ENCODE results near the gene ARHGAP23.

Gene ARHGAP23

DNA sequence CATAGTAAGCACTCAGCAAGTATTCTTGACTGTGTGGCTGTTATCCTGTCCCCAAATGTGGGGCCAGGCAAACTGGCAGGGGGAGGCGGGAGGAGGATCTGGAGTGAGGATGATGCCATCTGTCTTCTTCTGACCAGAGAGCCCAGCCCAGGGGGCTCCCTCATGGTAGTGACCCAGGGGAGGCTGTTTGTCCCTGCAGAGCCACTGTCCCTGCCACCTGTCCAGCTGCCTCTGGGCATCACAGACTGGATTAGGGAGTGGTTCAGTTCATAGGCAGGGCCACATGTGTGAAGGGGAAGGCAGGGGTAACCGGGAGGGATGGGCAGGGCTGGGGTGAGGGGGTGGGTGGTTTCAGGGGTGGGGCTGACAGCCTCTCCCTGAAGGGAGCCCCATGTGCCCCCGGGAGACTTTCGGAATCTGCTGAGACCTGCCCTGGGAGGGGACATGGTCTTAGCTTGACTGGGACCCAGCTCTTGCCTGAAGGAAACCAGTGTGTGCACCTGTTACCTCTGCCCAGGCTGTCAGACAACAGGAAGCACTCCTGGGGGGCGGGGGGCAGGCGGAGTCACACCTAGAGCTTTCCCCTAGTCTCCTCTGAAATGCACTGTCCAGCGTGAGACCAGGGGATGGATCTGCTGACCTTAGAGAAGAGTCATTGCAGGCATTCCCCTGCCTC is 15.2 kb downstream of the ARHGAP23 start:
- DNase-seq = no peak

DNA sequence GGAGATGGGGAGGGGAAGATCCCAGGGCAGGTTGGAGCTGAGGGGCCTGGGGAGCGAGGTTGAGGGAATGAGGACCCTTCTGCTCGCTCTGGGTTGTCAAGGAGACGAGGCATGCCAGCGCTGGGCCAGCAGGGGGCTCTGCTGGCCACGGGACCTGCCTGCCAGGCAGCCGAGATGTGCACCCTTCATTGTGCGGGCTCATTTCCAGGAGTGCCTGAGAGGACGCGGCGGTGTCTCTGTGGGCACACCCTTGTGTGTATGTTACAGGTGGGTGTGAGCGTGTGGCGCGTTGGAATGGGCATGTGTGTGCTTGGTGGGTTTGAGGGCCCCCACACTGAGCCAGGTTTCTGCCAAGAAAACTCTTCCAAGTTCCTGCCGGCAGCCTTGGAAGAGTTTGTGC is 15.9 kb downstream of the ARHGAP23 start:
- peak in 11 of 14 donors; percentile 41 to 75 (median 59) for DNase-seq

DNA sequence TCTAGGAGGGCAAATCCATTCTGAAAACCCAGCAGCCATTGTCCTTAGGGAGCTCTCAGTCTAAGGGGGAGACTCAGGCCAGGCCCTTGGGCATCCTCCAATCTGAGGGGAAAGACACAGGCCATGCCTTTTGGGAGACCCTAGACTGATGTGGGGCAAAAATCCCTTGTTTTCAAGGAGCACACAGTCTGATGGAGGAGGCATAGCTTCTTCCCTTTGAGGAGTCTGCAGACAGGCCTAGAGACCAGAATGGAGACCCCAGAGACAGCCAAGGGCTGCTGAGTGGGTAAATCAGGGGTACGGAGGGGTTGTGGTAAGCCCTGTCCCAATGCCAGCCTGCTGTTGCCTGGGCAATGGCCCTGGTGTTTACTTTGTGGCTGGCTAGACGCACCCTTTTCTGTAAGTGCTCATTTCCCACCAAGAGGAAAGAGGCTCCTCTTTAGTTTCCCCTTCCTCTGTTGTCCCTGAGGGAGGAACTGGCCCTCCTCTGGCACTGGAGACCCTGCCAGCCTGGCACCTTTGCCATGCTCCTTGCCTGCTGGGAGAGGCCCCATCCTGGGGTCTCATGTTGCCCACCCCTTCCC is 19.3 kb downstream of the ARHGAP23 start:
- DNase-seq = no peak

DNA sequence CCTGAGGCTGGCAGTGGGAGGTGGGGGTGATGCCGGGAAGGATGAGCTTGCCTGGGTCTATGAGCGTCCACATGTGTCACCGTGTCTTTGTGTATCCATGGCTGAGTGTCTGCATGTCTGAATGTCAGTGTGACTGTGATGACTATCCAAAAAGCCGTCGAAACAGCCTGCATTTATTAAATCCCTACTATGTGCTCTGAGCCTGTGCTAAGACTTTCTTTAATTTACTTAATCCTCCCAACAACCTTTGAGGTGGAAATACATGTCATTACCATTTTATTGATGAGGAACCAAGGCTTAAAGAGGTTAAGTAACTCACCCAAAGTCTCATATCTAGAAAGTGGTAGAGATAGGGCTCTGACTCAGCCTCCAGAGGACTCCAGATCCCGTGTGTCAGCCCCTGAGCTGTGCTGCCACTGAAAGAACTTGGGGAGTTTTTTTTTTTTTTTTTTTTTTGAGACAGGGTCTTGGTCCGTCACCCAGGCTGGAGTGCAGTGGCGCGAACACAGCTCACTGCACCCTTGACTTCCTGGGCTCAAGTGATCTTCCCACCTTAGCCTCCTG is 20.0 kb downstream of the ARHGAP23 start:
- no peak for DNase-seq

DNA sequence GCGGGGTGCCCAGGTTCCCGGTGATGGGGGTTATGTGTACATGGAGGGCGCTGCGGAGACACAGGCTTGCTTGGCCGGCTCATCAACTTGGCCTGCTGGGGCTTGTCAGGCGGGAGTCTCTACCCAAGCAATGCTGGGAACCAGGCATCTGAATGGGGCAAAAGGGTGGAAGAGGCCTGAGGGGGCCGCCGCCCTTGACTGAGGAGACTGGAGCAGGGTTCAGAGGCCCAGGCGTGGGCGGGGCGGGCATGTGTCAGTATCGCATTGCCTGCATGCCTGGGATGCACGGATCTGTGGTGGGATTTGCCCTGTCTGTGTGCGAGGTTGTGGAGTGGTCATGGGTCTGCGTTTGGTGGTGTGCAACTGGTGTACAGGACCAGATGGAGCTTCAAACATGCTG is 21.1 kb downstream of the ARHGAP23 start:
- no peak for DNase-seq

DNA sequence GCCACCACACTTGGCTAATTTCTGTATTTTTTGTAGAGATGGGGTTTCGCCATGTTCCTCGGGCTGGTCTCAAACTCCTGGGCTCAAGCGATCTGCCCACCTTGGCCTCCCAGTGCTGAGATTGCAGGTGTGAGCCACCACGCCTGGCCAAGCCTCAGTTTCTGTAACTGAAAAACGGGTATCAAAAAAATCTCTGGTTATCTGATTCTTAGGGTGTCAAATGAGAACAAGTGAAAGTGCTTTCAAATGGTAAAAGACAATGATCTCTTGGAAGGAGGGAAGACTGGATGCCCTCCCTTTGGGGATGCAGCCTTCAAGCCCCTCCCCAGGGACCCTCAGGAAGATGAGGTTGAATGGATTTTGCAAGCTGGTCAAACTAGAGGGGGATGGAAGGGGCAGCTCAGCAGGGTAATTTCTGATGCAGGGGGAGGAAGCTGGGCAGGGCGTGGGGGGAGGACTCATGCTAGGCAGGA is 22.3 kb downstream of the ARHGAP23 start:
- DNase-seq = no peak

DNA sequence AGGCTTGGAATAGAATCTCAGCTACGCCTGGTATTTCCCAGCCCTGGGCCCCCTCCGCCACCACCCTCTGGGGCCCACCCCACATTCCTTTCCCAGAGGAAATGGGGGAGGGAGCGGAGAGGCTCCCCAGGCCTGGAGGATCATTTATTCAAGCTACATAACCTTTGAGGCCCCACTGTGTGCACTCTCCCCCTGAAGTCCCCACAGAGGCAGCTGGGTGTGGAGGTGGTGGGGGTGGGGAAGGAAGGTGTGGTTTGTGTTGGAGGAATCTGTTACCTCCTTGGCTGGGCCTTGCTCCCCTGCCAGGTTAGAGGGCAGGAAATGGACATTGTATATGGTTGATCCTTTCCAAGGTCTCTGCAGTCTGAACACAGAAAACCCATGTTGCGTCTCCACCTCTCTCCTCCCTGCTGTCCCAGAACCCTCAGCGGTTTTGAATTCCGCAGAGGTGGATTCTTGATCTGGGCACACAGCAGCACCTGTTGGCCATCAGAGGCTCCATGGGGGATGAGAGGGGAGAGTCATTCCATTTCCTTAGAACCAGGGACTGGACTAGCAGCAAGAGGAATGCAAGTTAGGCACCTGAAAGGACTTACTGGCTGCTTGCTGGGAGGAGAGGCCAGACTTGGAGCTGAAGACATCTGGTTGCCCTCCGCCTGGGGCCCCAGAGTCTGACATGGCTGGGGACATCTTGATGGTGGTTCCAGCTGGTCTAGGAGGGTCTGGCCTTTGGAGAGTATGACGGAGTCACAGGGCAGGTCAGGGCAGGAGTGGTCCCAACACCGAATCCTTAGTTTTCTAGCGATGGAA is 23.0 kb downstream of the ARHGAP23 start:
- DNase-seq = no peak

DNA sequence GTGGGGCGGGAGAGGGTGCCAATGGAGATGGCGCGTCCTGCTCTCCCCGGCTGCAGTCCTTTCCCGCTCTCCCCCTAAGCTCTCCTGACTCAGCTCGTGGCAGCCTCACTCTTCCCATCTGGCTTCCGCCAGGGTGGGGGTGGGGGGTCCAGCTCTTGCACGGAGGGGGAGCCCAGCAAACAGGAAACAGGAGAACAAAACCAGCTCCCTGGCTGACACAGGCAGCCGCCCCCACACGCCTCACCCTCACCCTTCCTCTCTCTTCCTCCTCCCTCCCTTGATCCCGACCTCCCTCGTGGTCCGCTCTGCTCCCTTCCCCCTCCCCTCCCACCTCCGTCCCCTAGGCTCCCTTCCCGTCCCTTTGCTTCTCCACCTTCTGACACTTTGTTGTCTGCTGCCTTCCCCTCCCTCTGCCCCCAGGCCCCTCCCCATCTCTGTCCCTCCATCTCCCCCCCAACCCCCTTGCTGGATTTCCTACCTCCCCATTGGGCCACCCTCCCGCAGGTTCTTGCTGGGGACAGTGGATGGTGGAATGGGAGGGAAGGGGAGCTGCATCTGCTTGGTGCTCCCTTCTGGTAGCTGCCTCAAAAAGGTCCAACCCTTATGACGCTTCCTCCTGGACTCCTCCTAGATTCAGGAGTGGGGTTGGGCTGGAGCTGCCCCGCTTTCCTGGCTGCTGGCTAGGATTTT is 23.7 kb downstream of the ARHGAP23 start:
- peak in 5 of 14 donors; percentile 9 to 83 (median 36) for DNase-seq

DNA sequence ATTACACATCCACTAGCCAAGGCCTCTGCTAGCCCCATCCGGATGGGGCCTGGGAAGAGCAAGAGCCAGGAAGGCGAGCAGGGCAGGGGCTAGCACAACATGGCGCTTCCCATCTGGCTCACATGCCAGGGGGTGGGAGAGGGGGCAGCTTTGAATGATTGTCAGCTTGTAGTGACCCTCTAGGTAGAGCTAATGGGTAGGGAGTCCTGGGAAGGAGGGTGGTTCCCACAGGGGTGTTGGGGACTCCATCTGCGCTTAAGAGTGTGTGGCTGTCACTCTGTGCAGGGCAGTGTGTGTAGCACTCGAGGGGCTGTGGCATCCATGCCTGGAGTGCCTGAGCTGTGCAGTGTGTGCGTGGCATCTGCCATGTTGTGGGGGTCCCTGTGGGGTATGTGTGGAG is 24.5 kb downstream of the ARHGAP23 start:
- no peak for DNase-seq

DNA sequence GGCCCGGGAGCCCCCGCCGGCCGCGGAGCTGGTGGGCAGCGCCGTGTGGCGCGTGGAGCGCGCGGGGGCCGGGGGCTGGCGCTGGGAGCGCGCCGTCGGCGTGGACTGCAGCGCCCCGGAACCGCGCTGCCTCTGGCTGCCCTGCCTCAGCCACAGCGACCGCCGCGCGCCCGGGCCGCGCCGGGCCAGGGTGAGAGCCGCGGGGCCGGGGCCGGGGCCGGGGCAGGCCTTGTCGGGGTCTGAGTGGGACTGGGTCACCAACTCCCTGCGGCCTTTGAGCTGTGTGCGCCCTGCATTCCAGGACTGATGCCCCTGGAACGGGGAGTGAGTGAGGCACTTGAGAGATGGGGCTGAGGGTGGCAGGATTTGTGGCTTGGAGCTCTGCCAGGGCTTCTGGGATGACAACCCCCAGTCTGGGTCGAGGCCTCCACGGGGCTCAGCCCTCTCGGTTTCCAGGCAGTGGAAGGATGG is 25.7 kb downstream of the ARHGAP23 start:
- peak in 2 of 14 donors; percentile 74 to 76 for DNase-seq

DNA sequence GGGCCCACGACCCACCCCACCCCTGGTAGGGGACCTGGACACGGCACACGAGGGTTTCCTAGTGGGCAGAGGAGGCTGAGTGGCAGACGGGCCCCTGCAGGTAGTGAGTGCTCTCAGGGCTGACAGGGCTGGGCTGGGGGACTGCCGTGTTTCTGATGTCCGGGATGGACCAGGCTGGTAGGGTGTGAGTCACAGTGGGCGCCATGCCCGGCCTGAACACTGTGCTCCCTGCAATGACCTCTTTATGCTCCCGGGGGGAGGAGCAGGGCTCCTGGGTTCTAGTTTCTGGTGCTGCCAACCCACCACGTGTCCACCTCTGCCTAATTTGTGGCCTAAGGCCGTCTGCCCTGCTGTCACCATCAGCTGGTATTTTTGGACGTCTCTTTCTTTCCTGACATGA is 26.3 kb downstream of the ARHGAP23 start:
- peak in 12 of 14 donors; percentile 66 to 98 (median 85) for DNase-seq

DNA sequence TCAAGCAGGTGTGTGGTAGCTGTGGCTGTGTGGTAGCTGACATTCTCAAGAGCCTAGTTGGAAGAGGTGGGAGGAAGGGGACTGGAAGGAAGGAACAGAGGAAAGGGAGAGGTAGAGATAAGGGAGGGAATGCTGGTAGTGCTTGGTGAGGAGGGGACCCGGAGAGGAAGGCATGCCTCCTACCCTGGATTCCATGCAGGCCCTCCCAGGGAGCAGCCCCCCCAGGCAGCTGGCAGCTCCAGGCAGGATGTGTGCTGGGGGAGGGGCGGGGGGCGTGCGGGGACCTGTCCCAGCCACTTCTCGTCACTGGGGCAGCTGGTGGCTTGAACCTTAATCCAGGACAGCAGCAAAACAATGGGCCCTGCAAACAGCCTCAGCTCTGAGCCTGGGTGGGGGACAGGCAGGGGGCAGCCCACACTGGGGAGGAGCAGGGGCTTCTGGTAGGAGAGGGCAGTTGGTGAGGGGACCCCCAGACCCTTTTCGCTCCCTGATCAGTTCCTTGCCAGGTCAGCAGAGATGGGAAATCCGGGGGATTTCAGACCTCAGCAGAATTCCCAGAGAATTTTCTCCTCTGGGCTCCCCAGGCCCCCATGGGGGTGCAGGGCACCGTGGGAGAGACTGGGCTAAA is 27.1 kb downstream of the ARHGAP23 start:
- peak in 1 of 14 donors; percentile 46 for DNase-seq

DNA sequence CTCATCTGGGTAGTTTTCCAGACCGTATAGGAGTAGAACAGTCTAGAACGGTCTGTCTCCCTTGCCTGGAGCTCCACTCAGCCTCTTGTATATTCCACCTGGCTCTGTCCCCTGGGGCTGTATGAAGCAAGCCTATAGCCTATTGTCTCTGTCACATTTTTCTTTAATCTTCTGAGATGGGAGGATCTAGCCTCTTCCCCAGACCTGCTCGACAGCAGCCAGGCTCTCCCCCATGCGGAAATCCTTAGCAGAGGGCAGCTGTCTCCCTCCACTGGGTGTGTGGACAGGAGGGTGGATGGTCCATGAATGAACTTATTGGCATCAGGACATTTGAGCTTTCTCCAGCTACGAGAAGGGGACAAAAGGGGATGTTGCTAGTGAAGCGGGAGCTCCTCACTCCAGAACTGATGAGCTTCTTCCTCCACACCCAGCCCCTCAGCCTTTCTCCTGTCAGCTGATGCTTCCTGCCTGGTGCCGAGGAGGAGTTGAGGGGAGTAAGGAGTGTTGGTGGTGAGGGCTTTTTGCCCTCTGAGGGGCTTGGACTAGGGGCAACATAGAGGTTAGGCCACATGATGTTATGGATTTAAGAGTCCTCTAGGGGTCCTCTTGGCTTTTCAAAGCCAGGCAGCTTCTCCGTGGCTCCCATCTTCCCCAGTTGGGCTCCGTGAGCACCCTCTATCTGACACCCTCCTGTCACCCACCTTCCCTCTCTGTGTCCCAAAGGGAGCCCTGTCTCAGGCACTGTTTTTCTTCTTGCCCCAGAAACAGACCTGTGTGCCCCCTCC is 28.0 kb downstream of the ARHGAP23 start:
- peak in 3 of 14 donors; percentile 15 to 34 (median 18) for DNase-seq

DNA sequence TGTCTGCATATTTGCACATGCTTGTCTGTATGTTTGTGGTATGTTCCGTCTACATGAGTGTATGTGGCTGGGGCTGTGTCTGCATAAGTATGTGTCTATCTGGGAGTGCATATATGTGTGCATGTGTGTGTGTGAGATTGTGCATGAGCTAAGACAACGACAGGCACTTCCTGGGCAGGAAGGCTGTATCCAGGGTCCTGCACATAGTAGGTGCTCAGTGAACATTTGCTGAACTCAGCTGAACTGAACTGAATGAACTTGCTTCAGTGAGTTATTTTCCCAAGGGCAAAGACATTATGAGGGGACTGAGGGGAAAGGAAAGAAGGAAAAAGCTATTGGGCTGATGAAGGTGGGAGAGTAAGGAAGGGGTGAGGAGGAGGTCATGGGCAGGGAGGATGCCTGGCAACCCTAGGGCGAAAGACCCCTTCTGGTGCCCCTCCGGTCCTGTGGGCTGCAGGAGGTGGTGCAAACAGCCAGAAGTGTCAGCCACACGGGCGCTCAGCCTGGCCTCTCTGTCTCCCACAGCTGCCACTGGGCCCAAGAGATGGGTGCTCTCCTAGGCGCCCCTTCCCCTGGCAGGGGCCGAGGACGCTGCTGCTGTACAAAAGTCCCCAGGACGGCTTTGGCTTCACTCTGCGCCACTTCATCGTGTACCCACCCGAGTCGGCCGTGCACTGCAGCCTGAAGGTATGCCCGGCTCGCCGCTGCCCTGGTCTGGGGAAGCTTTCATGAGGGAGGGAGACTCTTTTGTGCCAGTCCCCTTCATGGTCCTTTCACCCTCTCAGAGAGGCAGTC is 29.5 kb downstream of the ARHGAP23 start:
- DNase-seq = no peak

DNA sequence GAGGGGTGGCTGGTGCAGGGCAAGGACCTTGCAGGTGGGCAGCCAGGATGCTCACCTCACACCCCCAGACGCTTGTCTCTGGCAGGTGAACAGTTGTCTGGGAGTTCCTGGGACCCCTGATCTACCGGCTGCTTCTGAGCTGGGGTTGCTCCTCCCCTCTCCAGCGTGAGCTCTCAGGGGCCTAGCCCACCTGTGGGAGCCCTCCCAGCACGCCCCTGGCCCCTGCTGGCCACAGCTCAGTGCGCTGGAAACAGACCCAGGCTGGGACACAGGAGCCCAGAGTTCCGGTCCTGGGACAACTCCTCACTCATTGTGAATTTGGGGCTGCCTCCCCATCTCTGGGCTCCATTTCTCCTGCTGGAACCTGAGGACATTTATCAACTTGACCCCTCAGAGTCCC is 30.3 kb downstream of the ARHGAP23 start:
- DNase-seq = no peak

DNA sequence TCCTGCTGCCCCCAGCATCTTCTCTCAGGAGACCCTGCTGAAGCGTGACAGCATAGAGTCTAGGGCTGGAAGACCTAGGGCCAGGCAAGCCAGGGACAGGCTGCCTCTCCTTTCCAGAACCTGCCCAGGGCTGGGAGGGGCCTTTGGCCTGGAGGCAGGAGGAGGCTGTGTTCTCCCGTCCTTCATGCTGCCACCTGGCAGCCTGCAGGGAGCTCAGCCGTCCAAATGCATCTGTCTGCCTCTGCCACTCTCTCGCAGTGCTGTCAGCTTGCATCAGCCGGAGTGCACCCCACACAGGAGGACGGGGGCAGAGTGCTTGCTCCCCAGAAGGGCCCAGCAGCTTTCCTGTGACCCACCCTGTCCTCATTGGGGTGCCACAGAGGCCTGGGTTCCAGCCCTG is 31.3 kb downstream of the ARHGAP23 start:
- peak in 1 of 14 donors; percentile 47 for DNase-seq

DNA sequence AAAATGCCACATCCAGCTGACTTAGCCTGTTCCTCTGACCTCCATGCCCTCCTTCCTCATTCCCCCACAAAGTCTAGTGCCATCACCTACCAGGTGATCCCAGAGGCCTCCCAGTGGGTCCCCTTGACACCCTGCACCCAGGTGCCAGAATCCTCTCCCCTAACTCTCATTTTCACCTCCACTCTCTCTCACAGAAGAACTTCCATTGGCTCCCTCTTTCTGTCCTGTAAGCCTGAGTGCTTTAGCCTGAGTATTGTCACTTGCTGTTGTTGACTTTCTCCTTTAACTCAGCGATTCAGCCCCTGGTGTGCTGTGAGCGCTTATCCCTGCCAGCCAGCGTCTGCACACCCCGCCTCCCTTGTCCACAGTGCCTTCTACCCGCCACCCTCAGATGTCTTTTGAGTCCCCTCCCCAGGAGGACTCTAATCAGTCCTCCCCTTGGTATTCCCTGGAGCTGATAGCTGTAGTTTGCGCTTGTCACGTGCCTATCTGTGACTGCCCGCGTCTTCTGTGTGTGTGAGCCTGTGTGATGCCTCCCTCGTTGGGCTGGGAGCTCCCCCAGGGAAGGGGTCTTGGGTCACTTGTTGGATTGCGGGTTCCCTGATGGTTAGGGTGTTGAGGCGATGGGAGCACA is 31.9 kb downstream of the ARHGAP23 start:
- no peak for DNase-seq

DNA sequence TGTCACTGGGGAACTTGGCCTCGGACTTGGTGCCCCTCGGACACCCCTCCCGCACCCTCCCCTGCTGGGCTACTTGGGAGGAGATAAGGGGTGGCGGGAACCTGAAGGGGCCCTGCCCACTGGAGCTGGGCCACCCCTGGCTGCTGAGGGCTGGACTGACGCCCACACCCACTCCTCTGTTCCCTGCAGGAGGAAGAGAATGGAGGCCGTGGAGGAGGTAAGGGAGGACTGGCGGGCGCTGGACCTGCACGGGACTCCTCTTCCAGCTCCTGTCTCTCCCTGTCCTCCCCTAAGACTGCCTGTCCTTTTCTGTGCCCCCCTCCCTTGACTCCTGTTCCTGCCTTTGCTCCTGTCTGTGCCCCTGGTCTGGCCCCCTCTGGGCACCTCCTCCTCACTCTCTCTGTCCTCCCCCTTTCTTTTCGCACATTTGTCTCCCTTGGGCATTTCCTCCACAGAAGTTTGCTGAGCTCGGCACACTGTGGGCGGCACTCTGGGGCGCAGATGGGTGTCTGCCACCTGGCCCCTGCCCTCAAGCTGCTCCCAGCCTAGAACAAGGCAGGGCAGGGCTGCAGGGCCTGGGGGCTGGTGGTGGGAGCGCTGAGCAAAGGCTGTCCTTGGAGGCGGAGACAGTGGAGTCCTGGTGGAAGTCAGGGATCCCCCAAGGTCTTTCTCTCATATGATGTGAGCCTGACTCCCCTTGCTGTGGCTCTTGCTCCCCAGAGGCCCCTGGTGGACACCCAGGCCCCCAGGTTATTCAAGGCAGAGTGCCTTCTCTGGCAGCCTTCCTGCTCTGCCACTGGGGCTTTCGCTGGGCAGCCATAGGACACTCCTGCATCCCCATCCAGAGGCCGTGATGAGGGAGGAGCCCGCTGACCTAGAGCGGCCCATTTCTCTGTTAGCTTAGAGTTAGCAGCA is 32.7 kb downstream of the ARHGAP23 start:
- DNase-seq = no peak

Data from C1 segment of cervical spinal cord (tissue), 14 donors.